ENCODE measurements around the gene FILIP1. TPM values are rescaled to one million over a fixed set of nuclear protein-coding genes. Genes with fewer than 3 reads are reported as not detected.

Gene FILIP1
- total and polyA plus RNA-seq, 12 donors = 16.8 to 269 (median 181) TPM

DNA sequence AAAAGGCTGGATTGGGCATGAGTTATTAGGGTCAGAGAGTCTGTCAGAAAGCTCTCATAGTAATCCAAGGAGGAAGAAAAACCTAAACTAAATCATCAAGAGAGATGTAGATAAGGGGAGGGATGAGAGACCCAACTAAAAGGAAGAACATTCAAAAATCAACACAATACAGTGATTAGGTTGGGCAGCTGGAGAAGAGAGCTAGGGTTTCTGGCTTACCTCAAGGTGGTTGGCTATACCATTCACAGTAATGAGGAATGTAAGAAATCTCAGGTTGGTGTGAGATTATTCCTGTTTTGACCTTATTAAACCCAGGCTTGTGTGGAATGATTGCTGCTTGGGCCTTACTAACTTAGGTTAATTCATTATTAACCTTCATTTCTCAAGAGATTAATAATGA lies 243.8 kb downstream of the FILIP1 start:
- H3K9me3 ChIP-seq = no peaks in the 10 kb centered on the region

DNA sequence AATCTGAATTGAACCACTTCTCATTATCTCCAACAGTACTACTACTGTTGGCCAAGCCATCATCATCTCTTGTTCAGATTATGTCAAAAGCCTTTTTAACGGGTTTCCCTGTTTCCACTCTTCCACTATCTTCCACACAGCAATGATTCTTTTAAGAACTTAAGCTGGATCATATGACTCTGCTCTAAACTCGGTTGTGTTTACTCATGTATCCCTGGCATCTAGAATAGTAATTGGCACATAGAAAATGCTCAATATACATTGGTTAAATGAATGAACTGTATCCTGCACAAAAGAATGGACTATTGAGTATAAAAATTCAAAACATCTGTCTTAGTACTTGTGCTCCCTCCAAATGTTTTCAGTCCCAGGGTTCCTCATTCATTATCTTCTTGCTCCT lies 247.2 kb downstream of the FILIP1 start:
- ATAC-seq (no peak), DNase-seq (no peak)
- Histone ChIP-seq H3K9me3 (no peaks in the 10 kb centered on the region), H3K4me3 (no peak overlapping the region), H3K4me1 (peaks cover 0 to 26% (median 21%) of the 10 kb centered on the region in 9 donors), H3K27ac (no peak overlapping the region), H3K27me3 (no peaks in the 10 kb centered on the region), H3K36me3 (peaks cover 0 to 8% (median 0%) of the 10 kb centered on the region in 9 donors)
- TF ChIP-seq CTCF (IDR thresholded peaks at IDR 0.05) = no peak
- intact Hi-C loops (cut with DNase I) = no loop called here
- WGBS, 2 donors = 34 to 51% methylated on average over 2 of the region's 2 CpGs

More for the DNA sequence above, 243.8 kb downstream of the FILIP1 start:
- peaks cover 0 to 2% (median 0%) of the 10 kb centered on the region in 9 donors for H3K4me1 ChIP-seq
- H3K27ac ChIP-seq = no peak overlapping the region
- no peaks in the 10 kb centered on the region for H3K27me3 ChIP-seq
- no peak for ATAC-seq
- no peak overlapping the region for H3K4me3 ChIP-seq
- intact Hi-C loops (cut with DNase I) = no loop called here
- DNase-seq = no peak
- H3K36me3 ChIP-seq = peaks cover 0 to 31% (median 0%) of the 10 kb centered on the region in 9 donors
- no peak for TF ChIP-seq CTCF (IDR thresholded peaks at IDR 0.05)

DNA sequence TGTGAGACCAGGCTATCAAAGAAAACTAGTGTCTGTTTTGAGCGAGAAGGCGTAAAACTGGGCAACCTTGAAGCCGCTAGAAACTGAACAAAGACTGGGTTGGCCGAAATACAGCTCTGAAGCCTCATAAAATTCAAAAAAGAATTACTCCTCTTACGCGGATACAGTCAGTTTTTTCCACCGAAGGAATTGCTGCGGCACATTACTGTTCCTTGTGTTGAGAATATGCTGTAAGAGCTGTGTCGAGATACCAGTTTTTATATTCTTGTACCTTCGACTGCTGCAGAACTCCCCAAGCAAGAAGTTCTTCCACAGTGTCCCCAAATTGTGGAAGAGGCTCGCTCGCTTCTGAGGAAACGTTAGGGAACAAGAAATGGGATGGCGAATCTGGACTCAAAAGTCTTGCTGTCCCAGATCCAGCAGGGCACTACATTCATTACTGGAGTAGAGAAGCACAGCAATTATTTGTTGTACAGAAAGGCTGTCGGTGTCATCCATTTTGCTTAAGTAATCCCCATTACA lies 249.5 kb downstream of the FILIP1 start:
- intact Hi-C loops (cut with DNase I) = no loop called here
- Histone ChIP-seq H3K27ac (peak overlapping the region; percentile 72 to 95 (median 90)), H3K4me3 (peak overlapping the region; percentile 53 to 82 (median 75)), H3K36me3 (peaks cover 0 to 31% (median 9%) of the 10 kb centered on the region in 9 donors), H3K4me1 (peaks cover 0 to 35% (median 31%) of the 10 kb centered on the region in 9 donors), H3K27me3 (no peaks in the 10 kb centered on the region), H3K9me3 (no peaks in the 10 kb centered on the region)
- ATAC-seq = peak in 7 of 8 donors; percentile 6 to 26 (median 18)
- no peak for TF ChIP-seq CTCF (IDR thresholded peaks at IDR 0.05)
- 26 to 27% methylated on average over 15 of the region's 15 CpGs for WGBS, 2 donors
- DNase-seq = no peak

DNA sequence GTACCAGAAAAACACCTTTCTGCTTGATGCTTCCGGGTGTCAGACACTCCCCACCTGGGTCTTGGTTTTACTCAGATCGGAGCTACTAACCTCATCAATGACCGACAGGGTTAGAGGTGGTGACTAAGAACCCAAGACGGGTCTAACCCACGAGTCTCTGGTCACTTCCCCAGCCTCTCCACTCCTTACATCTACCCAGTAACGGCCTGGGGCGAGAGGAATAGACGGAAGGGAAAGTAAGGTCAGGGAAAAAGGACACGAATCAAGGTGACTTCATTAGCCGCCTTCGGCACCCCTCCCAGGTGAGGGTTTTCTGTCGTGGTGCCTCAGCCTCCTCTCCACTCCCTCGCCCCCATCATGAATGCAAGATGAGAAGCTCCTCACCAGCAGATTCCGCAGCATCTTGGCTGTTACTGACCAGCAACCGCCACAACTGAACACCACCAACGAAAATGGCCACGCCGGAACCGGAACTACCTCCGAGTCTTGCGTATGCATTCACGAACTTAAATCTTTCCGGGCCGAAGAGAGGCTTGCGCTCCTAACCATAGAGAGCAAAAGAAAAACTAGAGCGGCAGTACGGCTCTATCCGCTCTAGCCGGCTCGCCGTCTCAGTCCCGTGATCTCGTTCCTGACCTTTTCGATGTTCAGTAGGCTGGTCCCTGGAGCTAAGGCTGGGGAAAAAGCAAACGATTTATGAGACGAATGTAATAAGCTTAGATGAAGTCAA lies 250.1 kb downstream of the FILIP1 start, which contains the start of gene COX7A2:
COX7A2 (minus strand) TSS at position 469 of the 730 bp plus-strand sequence; CDS start at position 402, 67 bp downstream.
- ATAC-seq (peak; percentile 97 to 99 (median 98)), DNase-seq (peak; percentile 82 to 94)
- WGBS, 2 donors = 0% methylated on average over 36 of the region's 36 CpGs
- no peak for TF ChIP-seq CTCF (IDR thresholded peaks at IDR 0.05)
- intact Hi-C loops (cut with DNase I) = no loop called here
- Histone ChIP-seq H3K9me3 (no peaks in the 10 kb centered on the region), H3K27me3 (no peaks in the 10 kb centered on the region), H3K36me3 (peaks cover 0 to 37% (median 13%) of the 10 kb centered on the region in 9 donors), H3K27ac (peak within 1 kb of the TSS; percentile 79 to 95 (median 90)), H3K4me1 (peaks cover 0 to 35% (median 31%) of the 10 kb centered on the region in 9 donors), H3K4me3 (peak within 1 kb of the TSS; percentile 53 to 82 (median 75))

Small RNA genes lying within 50 kb of the gene (microRNA-seq; reads per million reads assigned to microRNA genes)
- gene MIR4463 = 0 reads per million in 2 donors

Other genes with a start within 250 kb of the FILIP1 start
- 1,000 to 10,000 TPM in 7 of 10 donors, 100 to 1,000 TPM in 3; 789 to 1,205 (median 1,111) TPM for gene COX7A2, start 250.0 kb downstream of the FILIP1 start, total RNA-seq
- gene COX7A2, start 250.0 kb downstream of the FILIP1 start, polyA plus RNA-seq = 100 to 1,000 TPM; 661 to 741 TPM
- gene TMEM30A, start 209.0 kb downstream of the FILIP1 start, total RNA-seq = 10 to 100 TPM; 42.6 to 68.0 (median 55.9) TPM
- gene TMEM30A, start 209.0 kb downstream of the FILIP1 start, polyA plus RNA-seq = 10 to 100 TPM; 28.7 to 32.7 TPM
- 10 to 100 TPM; 48.8 to 72.5 (median 64.9) TPM for gene SENP6, start 108.1 kb upstream of the FILIP1 start, total RNA-seq
- 10 to 100 TPM; 14.1 to 35.3 TPM for gene SENP6, start 108.1 kb upstream of the FILIP1 start, polyA plus RNA-seq

All from heart right ventricle (tissue), 16 donors.